ENCODE results near the gene HAT1. TPM values are rescaled to one million over a fixed set of nuclear protein-coding genes. Genes with fewer than 3 reads are reported as not detected.

The HAT1 gene
- total and polyA plus RNA-seq, 10 of the 15 experiments (the other 5 are each of a cell fraction or from before 2014, with no cell fraction given), result 60.0 to 225 (median 130) TPM

DNA sequence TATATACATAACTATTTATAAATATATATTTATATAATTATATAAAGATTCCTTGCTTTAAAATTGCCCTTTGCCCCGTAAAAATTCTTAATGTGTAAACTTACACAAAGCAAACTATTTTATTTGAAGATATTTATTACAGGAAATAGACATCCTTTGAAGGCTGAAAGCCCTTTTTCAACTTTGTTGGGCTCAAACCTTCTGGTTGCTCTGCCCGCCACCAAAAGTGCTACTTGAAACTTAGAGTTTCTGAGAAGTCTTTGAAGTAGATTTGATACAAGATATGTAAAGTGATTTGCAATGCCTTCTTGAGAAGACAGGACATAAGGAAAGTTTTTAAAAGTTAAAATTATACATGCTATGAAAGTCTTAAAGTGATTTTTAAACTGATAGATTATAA lies 40.9 kb downstream of the HAT1 start:
- POLR2A ChIA-PET, result no interaction called here

More for the DNA sequence above, 40.9 kb downstream of the HAT1 start:
- Histone ChIP-seq H3K79me2 (ENCODE audit: control insufficient read depth, insufficient read depth, low read length) (no peaks in the 10 kb centered on the region), H3K9me3 (replicated peaks; ENCODE audit: control insufficient read depth, insufficient read depth, low read length) (no peaks in the 10 kb centered on the region), H3K27ac (ENCODE audit: control insufficient read depth, insufficient read depth) (no peak overlapping the region), H3K4me3 (no peak overlapping the region), H2AFZ (ENCODE audit: control insufficient read depth, low read depth, low read length) (no peak overlapping the region), H3K9ac (ENCODE audit: control insufficient read depth, insufficient read depth, low read length) (no peak overlapping the region), H3K4me2 (ENCODE audit: control insufficient read depth, insufficient read depth) (no peak overlapping the region), H3K27me3 (replicated peaks in 1 of 2; ENCODE audit: control insufficient read depth in 2 of 2, insufficient read depth in 2 of 2, low read length in 1 of 2) (no peaks in the 10 kb centered on the region), H3K4me1 (ENCODE audit: control insufficient read depth, insufficient read depth, low read length) (no peaks in the 10 kb centered on the region), H3K36me3 (ENCODE audit: control insufficient read depth in 2 of 2, insufficient read depth in 2 of 2, low read length in 1 of 2) (peaks cover 2 to 3% of the 10 kb centered on the region in 2 experiments; a peak in 2 of 4 replicates), H4K20me1 (ENCODE audit: control insufficient read depth, insufficient read depth) (no peaks in the 10 kb centered on the region)
- WGBS (ENCODE audit: insufficient coverage, insufficient replicate concordance, low lambda C conversion rate, missing lambda C conversion rate), result 96% methylated on average over 2 of the region's 2 CpGs
- intact Hi-C loops (cut with micrococcal nuclease; ENCODE audit: unreplicated experiment) (no loop called here), in situ Hi-C loops (cut with MboI) (no loop called here)
- ChIA-PET CTCF (no interaction called here), SMC1A (ENCODE audit: uncharacterized antibody, unreplicated experiment) (interaction anchor here (1.1 kb wide), 1 partner anchor 10 kb away, joined by 3 read pairs; no protein-coding TSS in a partner anchor), RAD21 (ENCODE audit: unreplicated experiment) (no interaction called here)
- FAIRE-seq, result no peak
- no peak for TF ChIP-seq RB1 (IDR thresholded peaks at IDR 0.05; ENCODE audit: borderline replicate concordance)
- no peak for TF ChIP-seq ZNF384 (IDR thresholded peaks at IDR 0.05; ENCODE audit: borderline replicate concordance, low read depth, low read length)
- TF ChIP-seq, protein P1, sequence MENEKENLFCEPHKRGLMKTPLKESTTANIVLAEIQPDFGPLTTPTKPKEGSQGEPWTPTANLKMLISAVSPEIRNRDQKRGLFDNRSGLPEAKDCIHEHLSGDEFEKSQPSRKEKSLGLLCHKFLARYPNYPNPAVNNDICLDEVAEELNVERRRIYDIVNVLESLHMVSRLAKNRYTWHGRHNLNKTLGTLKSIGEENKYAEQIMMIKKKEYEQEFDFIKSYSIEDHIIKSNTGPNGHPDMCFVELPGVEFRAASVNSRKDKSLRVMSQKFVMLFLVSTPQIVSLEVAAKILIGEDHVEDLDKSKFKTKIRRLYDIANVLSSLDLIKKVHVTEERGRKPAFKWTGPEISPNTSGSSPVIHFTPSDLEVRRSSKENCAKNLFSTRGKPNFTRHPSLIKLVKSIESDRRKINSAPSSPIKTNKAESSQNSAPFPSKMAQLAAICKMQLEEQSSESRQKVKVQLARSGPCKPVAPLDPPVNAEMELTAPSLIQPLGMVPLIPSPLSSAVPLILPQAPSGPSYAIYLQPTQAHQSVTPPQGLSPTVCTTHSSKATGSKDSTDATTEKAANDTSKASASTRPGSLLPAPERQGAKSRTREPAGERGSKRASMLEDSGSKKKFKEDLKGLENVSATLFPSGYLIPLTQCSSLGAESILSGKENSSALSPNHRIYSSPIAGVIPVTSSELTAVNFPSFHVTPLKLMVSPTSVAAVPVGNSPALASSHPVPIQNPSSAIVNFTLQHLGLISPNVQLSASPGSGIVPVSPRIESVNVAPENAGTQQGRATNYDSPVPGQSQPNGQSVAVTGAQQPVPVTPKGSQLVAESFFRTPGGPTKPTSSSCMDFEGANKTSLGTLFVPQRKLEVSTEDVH (IDR thresholded peaks at IDR 0.05; ENCODE audit: low read depth, partially characterized antibody), result no peak
- TF ChIP-seq, protein P2, sequence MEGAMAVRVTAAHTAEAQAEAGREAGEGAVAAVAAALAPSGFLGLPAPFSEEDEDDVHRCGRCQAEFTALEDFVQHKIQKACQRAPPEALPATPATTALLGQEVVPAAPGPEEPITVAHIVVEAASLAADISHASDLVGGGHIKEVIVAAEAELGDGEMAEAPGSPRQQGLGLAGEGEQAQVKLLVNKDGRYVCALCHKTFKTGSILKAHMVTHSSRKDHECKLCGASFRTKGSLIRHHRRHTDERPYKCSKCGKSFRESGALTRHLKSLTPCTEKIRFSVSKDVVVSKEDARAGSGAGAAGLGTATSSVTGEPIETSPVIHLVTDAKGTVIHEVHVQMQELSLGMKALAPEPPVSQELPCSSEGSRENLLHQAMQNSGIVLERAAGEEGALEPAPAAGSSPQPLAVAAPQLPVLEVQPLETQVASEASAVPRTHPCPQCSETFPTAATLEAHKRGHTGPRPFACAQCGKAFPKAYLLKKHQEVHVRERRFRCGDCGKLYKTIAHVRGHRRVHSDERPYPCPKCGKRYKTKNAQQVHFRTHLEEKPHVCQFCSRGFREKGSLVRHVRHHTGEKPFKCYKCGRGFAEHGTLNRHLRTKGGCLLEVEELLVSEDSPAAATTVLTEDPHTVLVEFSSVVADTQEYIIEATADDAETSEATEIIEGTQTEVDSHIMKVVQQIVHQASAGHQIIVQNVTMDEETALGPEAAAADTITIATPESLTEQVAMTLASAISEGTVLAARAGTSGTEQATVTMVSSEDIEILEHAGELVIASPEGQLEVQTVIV (IDR thresholded peaks at IDR 0.05; ENCODE audit: borderline replicate concordance, partially characterized antibody), result no peak
- no peak for TF ChIP-seq CREM (IDR thresholded peaks at IDR 0.05; ENCODE audit: low read depth)
- TF ChIP-seq, protein P3, sequence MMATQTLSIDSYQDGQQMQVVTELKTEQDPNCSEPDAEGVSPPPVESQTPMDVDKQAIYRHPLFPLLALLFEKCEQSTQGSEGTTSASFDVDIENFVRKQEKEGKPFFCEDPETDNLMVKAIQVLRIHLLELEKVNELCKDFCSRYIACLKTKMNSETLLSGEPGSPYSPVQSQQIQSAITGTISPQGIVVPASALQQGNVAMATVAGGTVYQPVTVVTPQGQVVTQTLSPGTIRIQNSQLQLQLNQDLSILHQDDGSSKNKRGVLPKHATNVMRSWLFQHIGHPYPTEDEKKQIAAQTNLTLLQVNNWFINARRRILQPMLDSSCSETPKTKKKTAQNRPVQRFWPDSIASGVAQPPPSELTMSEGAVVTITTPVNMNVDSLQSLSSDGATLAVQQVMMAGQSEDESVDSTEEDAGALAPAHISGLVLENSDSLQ (IDR thresholded peaks at IDR 0.05), result no peak
- no peak for TF ChIP-seq CBX5 (IDR thresholded peaks at IDR 0.05; ENCODE audit: low read depth)
- TF ChIP-seq ZNF24 (IDR thresholded peaks at IDR 0.05), result no peak
- TF ChIP-seq MYB (IDR thresholded peaks at IDR 0.05; ENCODE audit: borderline replicate concordance, low read depth, low read length), result no peak
- no peak for TF ChIP-seq RUNX3 (IDR thresholded peaks at IDR 0.05; ENCODE audit: low read length)
- TF ChIP-seq, protein P4, sequence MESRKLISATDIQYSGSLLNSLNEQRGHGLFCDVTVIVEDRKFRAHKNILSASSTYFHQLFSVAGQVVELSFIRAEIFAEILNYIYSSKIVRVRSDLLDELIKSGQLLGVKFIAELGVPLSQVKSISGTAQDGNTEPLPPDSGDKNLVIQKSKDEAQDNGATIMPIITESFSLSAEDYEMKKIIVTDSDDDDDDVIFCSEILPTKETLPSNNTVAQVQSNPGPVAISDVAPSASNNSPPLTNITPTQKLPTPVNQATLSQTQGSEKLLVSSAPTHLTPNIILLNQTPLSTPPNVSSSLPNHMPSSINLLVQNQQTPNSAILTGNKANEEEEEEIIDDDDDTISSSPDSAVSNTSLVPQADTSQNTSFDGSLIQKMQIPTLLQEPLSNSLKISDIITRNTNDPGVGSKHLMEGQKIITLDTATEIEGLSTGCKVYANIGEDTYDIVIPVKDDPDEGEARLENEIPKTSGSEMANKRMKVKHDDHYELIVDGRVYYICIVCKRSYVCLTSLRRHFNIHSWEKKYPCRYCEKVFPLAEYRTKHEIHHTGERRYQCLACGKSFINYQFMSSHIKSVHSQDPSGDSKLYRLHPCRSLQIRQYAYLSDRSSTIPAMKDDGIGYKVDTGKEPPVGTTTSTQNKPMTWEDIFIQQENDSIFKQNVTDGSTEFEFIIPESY (IDR thresholded peaks at IDR 0.05), result no peak
- no peak for ATAC-seq
- no peak for DNase-seq (ENCODE audit: low read depth, low spot score)
- BruUV-seq (replicated peaks), result no TSS peak
